Epithelial cell of esophagus (primary cell): ENCODE measurements around the gene CEBPB.

Source experiments
- DNase-seq: peaks from one replicate; pipeline ENCODE4 v3.0.0; 2010; ENCODE audit warnings: low read depth
- H3K4me3 ChIP-seq: 2 replicates; pipeline ENCODE4 v1.5.1; 2011; ENCODE audit warnings: mild to moderate bottlenecking, low read length, control low read depth
- CTCF ChIP-seq: IDR thresholded peaks from 2 replicates; pipeline ENCODE4 v1.5.1; 2011; ENCODE audit warnings: low read depth, mild to moderate bottlenecking, low read length, control low read depth, inconsistent platforms; ENCODE audit not compliant: insufficient read depth; ENCODE audit errors: missing control alignments

The CEBPB gene

DNA sequence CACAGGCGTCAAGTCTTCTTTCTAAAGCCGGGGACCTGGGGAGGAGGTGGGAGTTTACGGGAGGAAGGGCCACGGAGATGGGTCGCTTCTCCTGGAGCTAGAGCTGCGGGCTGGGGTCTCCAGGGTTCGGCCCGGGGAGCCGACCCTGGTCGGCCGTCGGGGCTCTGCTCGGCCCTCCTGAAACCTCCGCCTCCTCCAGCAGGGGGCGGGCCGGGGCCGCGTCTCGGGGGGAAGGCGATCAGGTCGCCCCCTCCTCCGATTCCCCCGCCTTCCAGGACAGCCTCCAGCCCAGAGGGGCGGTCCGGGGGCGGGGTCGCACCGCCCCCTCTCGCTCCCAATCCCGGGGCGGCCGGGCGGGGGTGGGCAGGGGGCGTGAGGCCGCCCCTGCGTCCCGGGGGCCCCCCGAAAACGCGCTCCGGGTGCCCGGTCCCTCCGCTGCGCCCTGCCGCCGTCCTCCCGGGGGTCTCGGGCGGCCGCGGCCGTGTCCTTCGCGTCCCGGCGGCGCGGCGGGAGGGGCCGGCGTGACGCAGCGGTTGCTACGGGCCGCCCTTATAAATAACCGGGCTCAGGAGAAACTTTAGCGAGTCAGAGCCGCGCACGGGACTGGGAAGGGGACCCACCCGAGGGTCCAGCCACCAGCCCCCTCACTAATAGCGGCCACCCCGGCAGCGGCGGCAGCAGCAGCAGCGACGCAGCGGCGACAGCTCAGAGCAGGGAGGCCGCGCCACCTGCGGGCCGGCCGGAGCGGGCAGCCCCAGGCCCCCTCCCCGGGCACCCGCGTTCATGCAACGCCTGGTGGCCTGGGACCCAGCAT lies at the start of gene CEBPB:
CEBPB (plus strand) TSS at position 580 of the 814 bp plus-strand sequence; CDS start at position 784, 204 bp downstream.
- TF ChIP-seq CTCF = peak; percentile 50
- H3K4me3 ChIP-seq = peak within 1 kb of the TSS; percentile 86
- peak; percentile 86 for DNase-seq

GRCh38 chr20:50141018-50141675 lies 49.5 kb upstream of the CEBPB start:
- DNase-seq = peak; percentile 87
- no peak for TF ChIP-seq CTCF
- no peak overlapping the region for H3K4me3 ChIP-seq

- no peak for DNase-seq
These were observed 48.6 kb upstream of the CEBPB start for GRCh38 chr20:50141811-50142561.

DNA sequence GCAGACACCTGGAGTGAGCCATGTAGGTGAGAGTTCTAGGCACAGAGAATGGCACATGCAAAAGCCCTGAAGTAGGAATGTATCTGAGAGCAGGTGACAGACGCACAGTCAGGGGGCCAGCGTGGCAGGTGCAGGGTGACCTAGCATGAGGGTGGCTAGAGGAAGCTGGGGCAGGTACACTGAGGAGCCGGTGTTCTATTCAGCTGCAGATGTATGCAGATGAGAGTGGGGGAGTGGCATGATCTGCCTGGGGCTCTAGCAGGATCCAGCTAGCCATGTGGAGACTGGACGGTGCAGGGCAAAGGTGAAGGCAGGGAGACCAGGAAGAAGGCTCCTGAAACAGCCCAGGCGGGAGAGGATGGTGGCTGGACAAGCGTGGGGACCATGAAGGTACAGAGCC lies 47.8 kb upstream of the CEBPB start:
- TF ChIP-seq CTCF = no peak
- H3K4me3 ChIP-seq = no peak overlapping the region
- DNase-seq = no peak

More at GRCh38 chr20:50141811-50142561, 48.6 kb upstream of the CEBPB start:
- TF ChIP-seq CTCF = no peak
- no peak overlapping the region for H3K4me3 ChIP-seq

DNA sequence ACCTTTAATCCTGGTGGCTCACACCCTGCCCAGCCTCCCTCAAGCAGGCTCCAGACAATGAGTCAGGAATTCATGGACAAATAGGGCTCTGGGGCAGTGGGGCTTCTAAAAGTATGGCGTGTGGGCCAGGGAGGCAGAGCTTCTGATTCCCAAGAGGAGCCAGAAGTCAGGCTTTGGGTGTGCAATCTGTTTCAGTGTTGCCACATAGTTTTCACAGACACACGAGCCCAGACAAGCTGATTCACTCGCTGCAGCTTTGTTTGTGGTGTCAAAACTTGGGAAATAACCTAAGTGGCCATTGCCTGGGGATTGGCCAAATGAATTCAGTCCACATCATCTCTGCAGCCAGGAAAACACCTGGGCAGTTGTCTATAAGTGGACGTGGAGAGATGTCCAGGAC lies 46.3 kb upstream of the CEBPB start:
- peak; percentile 100 for DNase-seq
- TF ChIP-seq CTCF = no peak
- H3K4me3 ChIP-seq = no peak overlapping the region

- DNase-seq = no peak
- no peak overlapping the region for H3K4me3 ChIP-seq
- no peak for TF ChIP-seq CTCF
These were observed 45.1 kb upstream of the CEBPB start for GRCh38 chr20:50145566-50145965.
